Measurements from ENCODE around the gene NDUFB10.

DNA sequence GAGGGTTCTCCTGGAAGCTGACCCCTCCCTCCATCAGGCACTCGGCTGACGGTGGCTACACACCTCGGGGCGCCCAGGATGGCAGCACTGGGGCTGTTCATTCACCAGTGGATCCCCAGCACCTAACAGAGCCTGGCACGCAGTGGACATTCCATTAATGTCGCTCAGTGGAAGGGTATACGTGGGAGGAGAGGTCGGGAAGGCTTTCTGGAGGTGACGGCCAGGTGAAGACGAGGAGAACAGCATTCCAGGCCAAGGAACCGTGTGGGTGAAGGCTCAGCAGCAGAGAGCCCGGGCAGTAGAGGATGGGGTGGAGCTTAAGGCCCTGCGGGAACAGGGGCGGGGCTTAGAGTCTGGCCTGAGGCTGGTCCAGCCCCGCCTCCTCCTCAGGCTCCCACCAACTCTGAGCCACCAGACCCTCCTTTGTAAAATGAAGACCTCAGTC lies 38.6 kb upstream of the NDUFB10 start:
- TF ChIP-seq, protein P1, sequence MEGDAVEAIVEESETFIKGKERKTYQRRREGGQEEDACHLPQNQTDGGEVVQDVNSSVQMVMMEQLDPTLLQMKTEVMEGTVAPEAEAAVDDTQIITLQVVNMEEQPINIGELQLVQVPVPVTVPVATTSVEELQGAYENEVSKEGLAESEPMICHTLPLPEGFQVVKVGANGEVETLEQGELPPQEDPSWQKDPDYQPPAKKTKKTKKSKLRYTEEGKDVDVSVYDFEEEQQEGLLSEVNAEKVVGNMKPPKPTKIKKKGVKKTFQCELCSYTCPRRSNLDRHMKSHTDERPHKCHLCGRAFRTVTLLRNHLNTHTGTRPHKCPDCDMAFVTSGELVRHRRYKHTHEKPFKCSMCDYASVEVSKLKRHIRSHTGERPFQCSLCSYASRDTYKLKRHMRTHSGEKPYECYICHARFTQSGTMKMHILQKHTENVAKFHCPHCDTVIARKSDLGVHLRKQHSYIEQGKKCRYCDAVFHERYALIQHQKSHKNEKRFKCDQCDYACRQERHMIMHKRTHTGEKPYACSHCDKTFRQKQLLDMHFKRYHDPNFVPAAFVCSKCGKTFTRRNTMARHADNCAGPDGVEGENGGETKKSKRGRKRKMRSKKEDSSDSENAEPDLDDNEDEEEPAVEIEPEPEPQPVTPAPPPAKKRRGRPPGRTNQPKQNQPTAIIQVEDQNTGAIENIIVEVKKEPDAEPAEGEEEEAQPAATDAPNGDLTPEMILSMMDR (IDR thresholded peaks at IDR 0.05), result no peak
- TF ChIP-seq POLR2AphosphoS5 (IDR thresholded peaks at IDR 0.05), result no peak
